H1 (cell line): ENCODE results near the gene TBC1D24. TPM values are rescaled to one million over a fixed set of nuclear protein-coding genes. Genes with fewer than 3 reads are reported as not detected.

Experiments
- CTCF ChIA-PET: fragments of 300-600 bp; sonication (Branson Sonifier 250); formaldehyde crosslinking; loops from one replicate; lab custom pipeline; 2021; ENCODE audit not compliant: partially characterized antibody; lab: Charles Lee
- POLR2A ChIA-PET: fragments of 300-600 bp; sonication (Branson Sonifier 250); formaldehyde crosslinking; loops from one replicate; lab custom pipeline; 2021; ENCODE audit warnings: inconsistent platforms; ENCODE audit not compliant: partially characterized antibody; lab: Charles Lee
- DNase-seq, 2 experiments: peaks; one replicate each; pipeline versions ENCODE4 v3.0.0 to v3.0.0-alpha.2; 2010 to 2022; ENCODE audit warnings: low spot score in 2 of 2, low read depth in 1 of 2, mixed read lengths in 1 of 2
- FAIRE-seq: peaks from 2 replicates; lab custom pipeline; 2011; peaks lifted over from hg19 to GRCh38; lab: Jason Lieb, UNC
- H2AFZ ChIP-seq: 2 replicates; pipeline ENCODE4 v1.8.1; 2012; ENCODE audit warnings: low read length, inconsistent platforms
- H2AK5ac ChIP-seq: 2 replicates; pipeline ENCODE4 v1.6.1; 2013; ENCODE audit warnings: low read depth, low read length
- H2BK120ac ChIP-seq: replicated peaks from 2 replicates; pipeline ENCODE3; 2013; ENCODE audit warnings: low read depth, low read length, inconsistent platforms
- H2BK12ac ChIP-seq: 2 replicates; pipeline ENCODE4 v1.6.1; 2013; ENCODE audit warnings: low read depth, low read length
- H2BK15ac ChIP-seq: 2 replicates; pipeline ENCODE4 v1.6.1; 2013; ENCODE audit warnings: low read length
- H2BK20ac ChIP-seq: 2 replicates; pipeline ENCODE4 v1.6.1; 2013; ENCODE audit warnings: low read length
- H2BK5ac ChIP-seq: 2 replicates; pipeline ENCODE4 v1.6.1; 2013; ENCODE audit warnings: low read depth, low read length
- H3K14ac ChIP-seq: 2 replicates; pipeline ENCODE4 v1.6.1; 2013; ENCODE audit warnings: inconsistent platforms; ENCODE audit not compliant: insufficient read length
- H3K18ac ChIP-seq: 2 replicates; pipeline ENCODE4 v1.6.1; 2013; ENCODE audit warnings: low read length; ENCODE audit errors: extremely low read depth
- H3K23ac ChIP-seq: 2 replicates; pipeline ENCODE4 v1.6.1; 2013; ENCODE audit warnings: inconsistent platforms; ENCODE audit not compliant: insufficient read length
- H3K23me2 ChIP-seq: 2 replicates; pipeline ENCODE4 v1.6.1; 2013; ENCODE audit warnings: low read depth, low read length
- H3K27ac ChIP-seq: 2 replicates; pipeline ENCODE4 v1.6.1; 2011; ENCODE audit warnings: low read depth, low read length, inconsistent platforms
- H3K27me3 ChIP-seq, 4 experiments: replicated peaks in 1 of 4; 1 replicate in 1 of 4; 2 replicates in 3 of 4; pipeline versions ENCODE4 v1.6.1 to v1.8.1; 2011 to 2013; ENCODE audit warnings: low read length in 3 of 4, mild to moderate bottlenecking in 3 of 4, inconsistent platforms in 2 of 4, mixed read lengths in 2 of 4, moderate library complexity in 1 of 4; ENCODE audit not compliant: control insufficient read depth in 3 of 4, insufficient read depth in 3 of 4; ENCODE audit errors: extremely low read depth in 1 of 4
- H3K36me3 ChIP-seq, 4 experiments: 2 replicates each; pipeline versions ENCODE4 v1.6.1 to v1.8.1; 2011 to 2013; ENCODE audit warnings: mild to moderate bottlenecking in 4 of 4, low read length in 3 of 4, moderate library complexity in 2 of 4, control low read depth in 1 of 4, inconsistent platforms in 1 of 4; ENCODE audit not compliant: insufficient read depth in 4 of 4, control insufficient read depth in 2 of 4
- H3K4ac ChIP-seq: replicated peaks from 2 replicates; pipeline ENCODE3; 2013; ENCODE audit warnings: low read length, low read depth, mixed read lengths, inconsistent platforms; ENCODE audit not compliant: insufficient read length
- H3K4me1 ChIP-seq, 4 experiments: replicated peaks in 1 of 4; 1 replicate in 1 of 4; 2 replicates in 3 of 4; pipeline versions ENCODE4 v1.6.1 to v1.8.1; 2011 to 2013; ENCODE audit warnings: low read length in 3 of 4, inconsistent platforms in 2 of 4, mixed read lengths in 1 of 4; ENCODE audit not compliant: insufficient read depth in 4 of 4, control insufficient read depth in 3 of 4
- H3K4me2 ChIP-seq, 2 experiments: 2 replicates each; pipeline versions ENCODE4 v1.6.1 to v1.8.1; 2011 to 2013; ENCODE audit warnings: low read depth in 2 of 2, low read length in 2 of 2, control low read depth in 1 of 2, inconsistent platforms in 1 of 2, mild to moderate bottlenecking in 1 of 2; ENCODE audit not compliant: insufficient read depth in 1 of 2
- H3K4me3 ChIP-seq, 4 experiments: fragments of 200-600, 300-600 bp in 1 of 4; sonication (generic), shearing (Covaris generic), sonication (Bioruptor Twin) in 1 of 4; 2 replicates each; pipeline versions ENCODE4 v1.5.1 to v1.8.1; 2011 to 2016; ENCODE audit warnings: low read length in 4 of 4, low read depth in 3 of 4, control low read depth in 2 of 4, inconsistent platforms in 2 of 4, mild to moderate bottlenecking in 2 of 4, mixed read lengths in 1 of 4, moderate library complexity in 1 of 4; ENCODE audit not compliant: insufficient read depth in 2 of 4; ENCODE audit errors: extremely low read depth in 1 of 4
- H3K56ac ChIP-seq: replicated peaks from 2 replicates; pipeline ENCODE3; 2013; ENCODE audit warnings: low read depth, mild to moderate bottlenecking, mixed read lengths, low read length, inconsistent platforms; ENCODE audit not compliant: insufficient read length
- H3K79me1 ChIP-seq: 2 replicates; pipeline ENCODE4 v1.6.1; 2013; ENCODE audit warnings: low read depth, low read length, control low read depth
- H3K79me2 ChIP-seq, 2 experiments: 2 replicates each; pipeline versions ENCODE4 v1.6.1 to v1.8.1; 2012 to 2013; ENCODE audit warnings: low read length in 2 of 2, mild to moderate bottlenecking in 2 of 2, inconsistent platforms in 1 of 2; ENCODE audit not compliant: insufficient read depth in 2 of 2, control insufficient read depth in 1 of 2
- H3K9ac ChIP-seq, 4 experiments: replicated peaks in 1 of 4; 1 replicate in 1 of 4; 2 replicates in 3 of 4; pipeline versions ENCODE4 v1.6.1 to v1.8.1; 2011 to 2013; ENCODE audit warnings: low read depth in 3 of 4, low read length in 3 of 4, control low read depth in 2 of 4, mild to moderate bottlenecking in 2 of 4, moderate library complexity in 2 of 4, inconsistent platforms in 1 of 4; ENCODE audit errors: extremely low read depth in 1 of 4
- H3K9me3 ChIP-seq, 2 experiments: 2 replicates each; pipeline versions ENCODE4 v1.6.1 to v1.8.1; 2012 to 2013; ENCODE audit warnings: mild to moderate bottlenecking in 2 of 2, moderate library complexity in 2 of 2, control low read depth in 1 of 2, inconsistent platforms in 1 of 2, low read depth in 1 of 2, low read length in 1 of 2, mixed read lengths in 1 of 2; ENCODE audit not compliant: insufficient read depth in 2 of 2
- H4K20me1 ChIP-seq, 2 experiments: replicated peaks in 1 of 2; 2 replicates each; pipeline versions ENCODE3 to v1.8.1; 2011 to 2013; ENCODE audit warnings: inconsistent platforms in 2 of 2, low read length in 2 of 2, mild to moderate bottlenecking in 1 of 2; ENCODE audit not compliant: insufficient read depth in 2 of 2, control insufficient read depth in 1 of 2
- H4K5ac ChIP-seq: 2 replicates; pipeline ENCODE4 v1.6.1; 2013; ENCODE audit warnings: low read length, low read depth, mixed read lengths, inconsistent platforms; ENCODE audit not compliant: insufficient read length
- H4K8ac ChIP-seq: 2 replicates; pipeline ENCODE4 v1.8.0; 2013; ENCODE audit warnings: mild to moderate bottlenecking, moderate library complexity, low read length, inconsistent platforms; ENCODE audit not compliant: insufficient read depth; ENCODE audit errors: extremely low read depth
- H4K91ac ChIP-seq: replicated peaks from 2 replicates; pipeline ENCODE3; 2013; ENCODE audit warnings: low read length, mixed read lengths, inconsistent platforms; ENCODE audit not compliant: insufficient read length
- SIRT6 ChIP-seq: IDR thresholded peaks from one replicate; pipeline ENCODE4 v1.7.1; 2012; ENCODE audit warnings: low read length, inconsistent platforms
- WGBS, 2 experiments: shearing (Covaris generic) in 1 of 2; methylation state at CpG; one replicate each; pipeline versions ENCODE4 v1.1.6 to v1.1.7; 2013 to 2015; ENCODE audit warnings: low lambda C conversion rate in 2 of 2, mixed read lengths in 2 of 2, inconsistent platforms in 1 of 2, low coverage in 1 of 2, missing lambda C conversion rate in 1 of 2; ENCODE audit not compliant: insufficient replicate concordance in 2 of 2, insufficient coverage in 1 of 2, insufficient read length in 1 of 2; ENCODE audit errors: extremely low coverage in 1 of 2, missing lambda C conversion rate in 1 of 2; 5-methylcytosine and 5-hydroxymethylcytosine counted together
- polyA plus RNA-seq, 7 experiments: library from polyadenylated mRNA; depleted of rRNA in 3 of 7; stranded (reverse) in 5 of 7; unstranded in 2 of 7; fragments of >200 nt in 5 of 7; fragments of 200-250 nt in 2 of 7; gene quantifications; 1 replicate in 5 of 7; 2 replicates in 1 of 7; 4 replicates in 1 of 7; pipeline versions ENCODE4 v1.2.1 to v1.2.3, GENCODE V29; 2011 to 2013; ENCODE audit warnings: missing spikeins in 2 of 7, mixed read lengths in 2 of 7
- total RNA-seq: library from RNA; stranded (reverse); fragmentation: NEBNext Ultra II Directional; extraction: Animal tissue kit (Norgen Biotek cat#: 25700); gene quantifications from 2 replicates; pipeline ENCODE4 v1.2.1, GENCODE V29; 2021

TBC1D24 gene
- total and polyA plus RNA-seq, 2 of the 8 experiments (the other 6 are each of a cell fraction or from before 2014, with no cell fraction given), result 8.7 to 21.5 TPM

- Histone ChIP-seq H3K4me3 (no peak overlapping the region), H4K20me1 (peaks cover 9 to 14% of the 10 kb centered on the region in 2 experiments), H3K23ac (no peak overlapping the region), H3K79me1 (peaks cover 23% of the 10 kb centered on the region), H4K91ac (no peak overlapping the region), H3K14ac (no peak overlapping the region), H2BK5ac (no peak overlapping the region), H3K18ac (no peak overlapping the region), H3K9ac (no peak overlapping the region), H3K56ac (no peak overlapping the region), H3K36me3 (no peaks in the 10 kb centered on the region), H3K23me2 (peaks cover 17% of the 10 kb centered on the region; the same call in 1 of the 2 replicates), H2AFZ (no peak overlapping the region), H4K8ac (no peak overlapping the region), H3K4me2 (no peak overlapping the region), H4K5ac (no peak overlapping the region), H2BK120ac (no peak overlapping the region), H3K4ac (no peak overlapping the region), H2BK15ac (0 out of 2 replicates have a peak overlapping the region, but pooled peaks have one; percentile 16), H2AK5ac (no peak overlapping the region), H2BK12ac (no peak overlapping the region), H3K27ac (no peak overlapping the region), H3K79me2 (peaks cover 0 to 4% of the 10 kb centered on the region in 2 experiments; a peak in 1 of 4 replicates), H3K9me3 (no peaks in the 10 kb centered on the region), H3K4me1 (peaks cover 0 to 9% (median 2%) of the 10 kb centered on the region in 4 experiments; a peak in 5 of 7 replicates), H2BK20ac (no peak overlapping the region), H3K27me3 (peaks cover 2 to 23% (median 12%) of the 10 kb centered on the region in 4 experiments)
- CTCF ChIA-PET, result interaction anchor here (1.0 to 2.8 kb wide), 4 partner anchors 18 to 338 kb away, joined by 3 to 15 read pairs (median 4); no protein-coding TSS in a partner anchor
- DNase-seq (no peak), FAIRE-seq (no peak)
- POLR2A ChIA-PET, result interaction anchor here (1.7 kb wide), 1 partner anchor 23 kb away, joined by 5 read pairs; no protein-coding TSS in a partner anchor
- TF ChIP-seq SIRT6, result no peak
- WGBS, 2 experiments, result 91% methylated on average over 8 of the region's 8 CpGs; no CpG with 5 or more reads in 1 of the 2 experiments
These were observed 3.4 kb downstream of the TBC1D24 start for GRCh38 chr16:2478279-2478678.
